AG08395 (cell line): Measurements from ENCODE around the gene EMC1.
"Not testable (repeated sequence)": the region's sequence is repeated elsewhere in the genome, so short reads cannot be mapped to it uniquely, and the experiment has no call there.

ENCODE experiments used
- DNase-seq: peaks from one replicate; pipeline ENCODE4 v3.0.0; 2012; ENCODE audit warnings: mixed read lengths, low spot score

EMC1 gene

GRCh38 chr1:19260211-19261138, 9.2 kb upstream of the EMC1 start:
- peak; percentile 96 for DNase-seq

- no peak for DNase-seq
Measured at GRCh38 chr1:19258353-19258752, 7.0 kb upstream of the EMC1 start.

GRCh38 chr1:19257178-19257914, 6.0 kb upstream of the EMC1 start:
- no peak for DNase-seq

DNA sequence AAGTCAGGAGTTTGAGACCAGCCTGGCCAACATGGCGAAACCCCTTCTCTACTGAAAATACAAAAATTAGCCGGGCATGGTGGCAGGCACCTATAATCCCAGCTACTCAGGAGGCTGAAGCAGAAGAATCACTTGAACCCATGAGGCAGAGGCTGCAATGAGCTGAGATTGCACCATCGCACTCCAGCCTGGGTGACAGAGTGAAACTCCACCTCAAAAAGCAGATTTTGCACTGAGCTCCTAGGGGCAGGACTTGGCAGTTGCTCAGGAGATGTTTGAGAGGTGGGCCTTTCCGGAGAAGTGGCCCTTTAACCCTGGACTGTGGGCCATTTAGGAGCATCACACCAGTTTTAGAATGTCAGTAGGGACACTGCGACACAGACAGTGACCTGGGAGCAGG, 5.0 kb upstream of the EMC1 start:
- DNase-seq, result not testable (repeated sequence)

- no peak for DNase-seq
Measured at GRCh38 chr1:19255288-19255687, 4.0 kb upstream of the EMC1 start.

GRCh38 chr1:19254416-19254815, 3.1 kb upstream of the EMC1 start:
- DNase-seq, result no peak

DNA sequence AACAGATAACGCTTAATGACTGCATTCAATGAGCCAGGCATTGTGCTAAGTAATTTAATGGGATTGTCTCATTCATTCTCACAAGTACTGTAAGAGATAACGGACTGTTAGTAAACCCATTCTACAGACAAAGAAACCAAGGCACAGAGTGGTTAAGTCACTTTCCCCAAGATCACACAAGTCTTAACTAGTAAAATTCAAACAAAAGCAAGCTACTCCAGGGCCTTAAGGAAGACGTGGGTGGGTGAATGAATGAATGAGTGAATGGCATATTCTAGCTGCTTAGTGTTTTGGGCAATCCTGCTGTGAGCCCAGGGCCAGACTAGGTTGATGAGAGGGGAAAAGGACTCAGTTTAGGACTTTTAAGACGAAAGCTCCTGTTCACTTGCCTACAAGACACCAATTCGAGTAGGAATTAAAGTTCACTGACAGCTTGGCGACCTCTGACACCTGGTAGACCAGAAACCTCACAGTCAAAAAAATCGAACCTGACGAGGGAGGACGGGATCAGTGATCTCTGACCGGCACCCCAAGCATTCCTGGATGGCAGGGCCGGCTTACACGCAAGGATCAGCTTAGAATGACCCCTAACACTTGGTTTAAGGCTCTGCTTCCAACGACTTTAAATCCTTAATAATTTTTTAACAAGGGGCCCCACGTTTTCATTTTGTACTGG, 557 bp downstream of the EMC1 start:
- no peak for DNase-seq

DNA sequence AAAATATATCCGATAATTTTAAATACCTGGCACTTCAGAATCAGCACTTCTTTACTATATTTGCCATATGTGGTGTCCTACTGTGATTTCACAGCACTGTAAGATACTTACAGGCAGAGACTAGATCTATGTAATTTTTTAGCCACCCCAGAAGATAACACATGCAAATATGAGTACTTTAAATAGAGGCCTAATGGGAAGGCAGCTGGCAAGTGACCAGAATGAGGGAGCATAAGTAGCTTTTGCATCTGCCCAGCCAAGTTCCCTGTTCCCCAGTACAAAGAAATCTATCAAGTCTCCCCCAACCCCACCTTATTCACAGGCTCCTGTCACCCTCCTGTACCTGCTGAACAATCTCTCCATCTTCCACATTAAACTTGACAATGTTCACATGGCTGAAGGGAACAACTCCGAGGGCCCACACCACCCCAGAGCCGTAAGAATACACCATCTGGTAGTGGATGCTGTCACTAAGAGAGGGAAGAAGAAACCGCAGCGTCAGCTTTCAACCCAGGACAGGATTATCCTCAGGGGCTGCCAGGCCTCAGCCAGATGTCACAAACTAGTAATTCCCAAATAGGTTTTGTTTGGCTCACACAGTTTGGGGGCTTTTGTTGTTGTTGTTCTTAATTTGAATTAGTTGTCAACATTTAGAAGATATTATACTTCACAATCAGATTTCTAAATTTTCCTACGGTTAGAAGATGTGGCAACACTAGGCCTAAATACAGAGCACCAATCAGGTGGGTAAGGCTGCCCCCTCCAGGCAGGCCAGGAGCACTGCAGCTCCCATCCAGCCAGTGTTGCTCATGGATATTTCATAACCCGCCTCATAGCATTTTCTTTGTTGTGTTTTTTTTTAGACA, 10.4 kb downstream of the EMC1 start:
- peak; percentile 94 for DNase-seq

GRCh38 chr1:19239876-19240275, 11.4 kb downstream of the EMC1 start:
- no peak for DNase-seq

DNA sequence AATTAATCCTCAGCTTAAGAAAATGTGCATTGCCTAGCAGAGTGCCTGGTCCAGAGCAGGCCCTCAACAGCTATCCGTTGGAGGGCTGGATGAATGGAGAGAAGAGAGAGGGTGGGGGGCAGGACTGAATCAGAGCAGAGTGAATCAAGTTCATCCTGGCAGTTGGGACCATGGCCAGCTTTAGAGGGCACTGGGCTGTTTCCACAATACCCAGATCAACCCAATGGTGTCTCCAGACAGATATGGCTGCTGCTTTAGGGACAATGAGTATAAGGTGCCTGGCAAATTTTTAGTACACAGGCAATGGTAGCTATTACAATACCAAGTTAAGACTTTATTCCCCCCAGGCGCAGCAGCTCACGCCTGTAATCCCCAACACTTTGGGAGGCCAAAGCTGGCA, 17.1 kb downstream of the EMC1 start:
- DNase-seq, result no peak

- DNase-seq, result no peak
Measured at GRCh38 chr1:19232524-19232846, 18.8 kb downstream of the EMC1 start.

DNA sequence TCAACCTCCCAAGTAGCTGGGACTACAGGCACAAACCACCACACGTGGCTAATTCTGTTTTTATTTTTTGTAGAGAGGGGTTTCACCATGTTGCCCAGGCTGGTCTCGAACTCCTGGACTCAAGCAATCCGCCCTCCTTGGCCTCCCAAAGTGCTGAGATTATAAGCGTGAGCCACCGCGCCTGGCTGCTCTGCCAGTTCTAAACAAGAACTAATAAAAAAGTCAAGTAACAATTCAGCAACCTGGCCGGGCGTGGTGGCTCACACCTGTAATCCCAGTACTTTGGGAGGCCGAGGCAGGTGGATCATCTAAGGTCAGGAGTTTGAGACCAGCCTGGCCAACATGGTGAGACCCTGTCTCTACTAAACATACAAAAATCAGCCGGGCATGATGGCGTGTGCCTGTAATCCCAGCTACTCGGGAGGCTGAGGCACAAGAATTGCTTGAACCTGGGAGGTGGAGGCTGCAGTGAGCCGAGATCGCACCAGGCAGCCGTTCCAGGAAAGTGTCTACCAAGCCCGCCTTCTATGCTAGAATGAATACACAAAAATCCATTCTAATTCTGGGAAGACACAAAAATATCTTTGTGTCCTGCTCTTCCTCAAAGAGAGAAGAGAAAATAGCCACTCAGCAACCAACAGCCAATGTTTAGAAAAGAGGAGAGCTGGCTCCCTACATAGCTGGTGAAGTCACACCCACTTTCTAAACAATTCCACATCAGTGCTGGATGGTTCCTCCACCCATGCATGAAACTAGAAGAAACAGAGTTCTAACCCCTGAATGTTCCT, 19.4 kb downstream of the EMC1 start:
- not testable (repeated sequence) for DNase-seq

DNA sequence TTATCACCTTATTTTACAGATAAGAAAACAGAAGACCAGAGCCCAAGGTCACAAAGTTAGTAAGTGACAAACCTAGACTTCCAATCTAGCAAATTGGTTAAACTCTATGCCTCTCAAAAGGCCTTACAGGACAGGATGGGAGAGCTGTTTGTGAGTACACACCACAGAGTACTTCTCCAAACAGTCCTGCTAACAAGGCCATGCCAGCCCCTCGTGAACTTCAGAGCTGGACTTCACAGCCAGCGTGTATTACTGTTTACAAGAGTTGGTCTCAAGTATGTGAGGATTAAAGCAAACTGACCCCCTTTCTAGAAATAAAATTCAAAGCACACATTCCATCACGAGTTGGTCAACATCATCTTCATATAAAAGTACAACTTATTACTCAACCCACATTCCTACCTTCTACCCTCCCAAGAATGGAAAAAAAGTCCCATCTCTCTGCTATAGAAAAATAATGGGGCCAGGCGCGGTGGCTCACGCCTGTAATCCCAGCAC, 21.4 kb downstream of the EMC1 start:
- no peak for DNase-seq

DNA sequence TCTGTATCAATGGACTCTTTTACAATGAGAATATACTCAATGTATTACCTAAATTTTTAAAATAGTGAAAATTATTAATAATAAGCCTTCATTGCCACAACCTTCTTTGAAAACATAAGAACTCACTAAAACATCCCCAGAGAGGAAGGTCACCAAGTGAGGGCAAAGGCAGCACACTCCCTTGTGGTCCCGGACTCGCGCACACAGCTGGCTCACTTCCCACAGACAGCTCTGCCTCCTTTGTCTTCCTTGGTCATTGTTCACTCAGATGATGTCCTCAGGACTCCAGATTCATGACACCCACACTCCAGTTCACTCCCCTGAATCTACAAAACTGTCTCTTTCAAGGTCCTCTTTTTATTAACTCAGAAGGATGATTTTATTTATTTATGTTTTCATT, 22.1 kb downstream of the EMC1 start:
- no peak for DNase-seq

DNA sequence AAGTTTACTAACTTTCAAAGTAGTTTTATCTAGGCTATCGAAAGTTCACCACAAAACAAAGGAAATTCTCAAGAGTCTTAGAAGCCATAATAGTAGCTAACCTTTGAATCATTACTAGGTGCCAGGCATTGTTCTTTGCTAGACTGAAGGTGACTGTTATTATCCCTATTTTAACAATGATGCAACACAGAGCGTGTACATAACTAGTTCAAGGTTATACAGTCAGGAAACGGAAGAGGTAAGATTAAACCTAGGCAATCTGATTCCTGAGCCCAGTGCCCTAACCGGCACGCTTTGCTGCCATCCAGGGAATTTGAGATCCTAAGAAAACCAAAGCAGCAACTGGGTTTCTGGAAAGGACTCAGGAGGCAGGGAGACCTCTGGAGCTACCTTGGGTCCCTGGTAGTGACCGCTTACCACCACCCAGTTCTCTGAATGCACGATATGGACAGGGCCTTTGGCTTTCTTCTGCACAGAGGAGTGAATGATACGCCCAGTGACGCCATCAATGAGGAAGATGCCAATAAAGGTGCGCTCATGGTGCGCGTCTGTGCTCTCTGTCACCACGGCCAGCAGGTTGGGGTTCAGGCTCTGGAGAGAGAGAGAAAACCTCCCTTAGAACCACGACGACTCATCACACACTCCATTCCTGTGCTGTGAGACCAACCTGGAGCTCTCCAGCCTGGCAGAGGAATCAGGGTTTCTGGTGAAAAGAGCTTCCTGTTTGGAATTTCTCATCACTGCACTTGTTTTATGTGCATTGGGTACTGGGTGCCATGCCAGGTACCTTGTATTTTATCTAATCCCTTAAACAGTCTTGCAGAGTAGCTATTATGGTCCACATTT, 28.1 kb downstream of the EMC1 start:
- no peak for DNase-seq

GRCh38 chr1:19222573-19222972, 28.8 kb downstream of the EMC1 start:
- DNase-seq, result no peak

GRCh38 chr1:19220991-19221390, 30.3 kb downstream of the EMC1 start:
- no peak for DNase-seq

DNA sequence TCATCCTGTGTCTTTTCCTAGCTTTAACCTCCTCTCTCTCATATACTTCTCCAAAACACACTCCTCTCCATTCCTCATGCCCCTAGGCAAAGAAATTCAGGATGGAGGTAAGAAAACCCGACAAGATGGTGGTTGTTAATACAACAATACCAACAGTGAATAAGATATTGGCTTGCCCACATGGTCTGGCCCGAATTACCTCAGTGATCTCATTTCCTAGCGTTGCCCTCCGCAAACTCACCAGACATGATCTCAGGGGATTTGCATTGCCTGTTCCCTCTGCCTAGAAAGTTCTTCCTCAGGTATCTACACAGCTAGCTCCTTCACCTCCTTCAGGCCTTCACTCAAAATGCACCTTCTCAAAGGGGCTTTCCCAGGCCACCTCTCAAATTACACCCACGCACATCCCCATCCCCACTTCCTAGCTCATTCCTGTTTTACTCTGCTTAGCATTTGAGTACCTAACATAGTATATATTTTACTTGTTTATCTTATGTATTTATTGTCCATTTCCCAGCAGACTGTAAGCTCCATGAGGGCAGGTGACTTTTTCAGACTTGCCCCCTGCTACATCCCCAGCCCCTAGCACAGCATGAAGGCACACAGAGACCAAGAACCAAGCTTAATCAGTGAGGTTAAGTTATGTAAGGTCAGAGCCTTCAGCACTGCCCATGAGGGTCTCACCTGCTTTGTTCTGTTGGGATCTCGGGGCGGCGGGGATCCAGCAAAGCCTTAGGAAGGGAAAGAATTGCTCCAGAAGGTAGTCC, 31.1 kb downstream of the EMC1 start:
- DNase-seq, result no peak

DNA sequence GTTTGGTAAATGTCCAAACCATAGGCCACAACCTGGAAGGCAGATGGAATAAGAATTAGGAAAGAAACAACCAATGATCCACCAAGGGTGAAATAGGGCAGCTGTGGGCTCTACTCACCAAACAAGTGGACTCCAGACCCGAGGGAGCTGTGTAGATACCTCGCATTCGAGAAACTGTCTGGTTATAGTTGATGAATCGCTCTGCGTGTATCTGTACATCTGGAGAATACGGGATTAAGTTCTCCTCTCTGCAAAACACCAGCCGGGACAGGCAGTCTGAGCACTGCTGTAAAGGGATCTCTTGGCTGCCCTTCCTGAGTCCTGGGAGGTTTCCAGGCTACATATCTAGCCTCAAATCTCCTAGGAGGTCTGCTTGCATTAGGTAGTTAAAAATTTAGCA, 31.9 kb downstream of the EMC1 start:
- no peak for DNase-seq
